Smooth muscle cell (in vitro differentiated cells): ENCODE data around the gene ADGRL1. TPM values are rescaled to one million over a fixed set of nuclear protein-coding genes. Genes with fewer than 3 reads are reported as not detected.

Experiments
- DNase-seq: peaks from one replicate; lab custom pipeline; 2025; ENCODE audit not compliant: unreplicated experiment; lab: John Stamatoyannopoulos, UW
- H2AFZ ChIP-seq: fragments of 200-600 bp; sonication (generic); 2 replicates; pipeline ENCODE4 v1.6.0; 2016; ENCODE audit warnings: antibody characterized with exemption, low read depth, mild to moderate bottlenecking
- H3F3A ChIP-seq: fragments of 200-600 bp; sonication (generic); 2 replicates; pipeline ENCODE4 v1.6.0; 2017; ENCODE audit warnings: antibody characterized with exemption, low read depth
- H3K27ac ChIP-seq: fragments of 200-600 bp; sonication (generic); 2 replicates; pipeline ENCODE4 v1.5.1; 2016; ENCODE audit warnings: low read depth, mild to moderate bottlenecking
- H3K27me3 ChIP-seq: fragments of 200-600 bp; sonication (generic); 2 replicates; pipeline ENCODE4 v1.6.1; 2016; ENCODE audit warnings: low read depth, mild to moderate bottlenecking
- H3K36me3 ChIP-seq: fragments of 200-600 bp; sonication (generic); 2 replicates; pipeline ENCODE4 v1.5.1; 2016; ENCODE audit warnings: low read depth
- H3K4me1 ChIP-seq: fragments of 200-600 bp; sonication (generic); 2 replicates; pipeline ENCODE4 v1.5.1; 2016; ENCODE audit warnings: low read depth
- H3K4me2 ChIP-seq: fragments of 200-600 bp; sonication (generic); 2 replicates; pipeline ENCODE4 v1.6.0; 2016; ENCODE audit warnings: mild to moderate bottlenecking
- H3K4me3 ChIP-seq: fragments of 200-600 bp; sonication (generic); 2 replicates; pipeline ENCODE4 v1.5.1; 2016; ENCODE audit warnings: mild to moderate bottlenecking
- H3K79me2 ChIP-seq: fragments of 200-600 bp; sonication (generic); 2 replicates; pipeline ENCODE4 v1.6.0; 2016; ENCODE audit warnings: low read depth, mild to moderate bottlenecking
- H3K9ac ChIP-seq: fragments of 200-600 bp; sonication (generic); 2 replicates; pipeline ENCODE4 v1.6.0; 2016; ENCODE audit warnings: low read depth
- H3K9me3 ChIP-seq: fragments of 200-600 bp; sonication (generic); replicated peaks from 2 replicates; pipeline ENCODE4 v1.5.1; 2016; ENCODE audit warnings: low read depth
- H4K20me1 ChIP-seq: fragments of 200-600 bp; sonication (generic); 2 replicates; pipeline ENCODE4 v1.6.0; 2016; ENCODE audit warnings: low read depth
- WGBS: methylation state at CpG from one replicate; pipeline ENCODE4 v1.1.7; 2016; ENCODE audit warnings: low lambda C conversion rate; 5-methylcytosine and 5-hydroxymethylcytosine counted together
- polyA plus RNA-seq: library from polyadenylated mRNA; unstranded; fragments of >200 nt; fragmentation: Nextera tagmentation; extraction: Ambion mirVana; gene quantifications from 2 replicates; pipeline ENCODE4 v1.2.1, GENCODE V29; 2016
- total RNA-seq: library from RNA; depleted of rRNA; stranded (reverse); fragments of >200 nt; gene quantifications from 2 replicates; pipeline ENCODE4 v1.2.3, GENCODE V29; 2014
- TF ChIP-seq, protein P1 (sequence below): fragments of 200-600 bp; sonication (generic); IDR thresholded peaks from 2 replicates; pipeline ENCODE4 v1.5.1; 2017; ENCODE audit warnings: borderline replicate concordance, mild to moderate bottlenecking, antibody characterized with exemption; ENCODE audit not compliant: insufficient read depth, poor library complexity, severe bottlenecking

ADGRL1 gene
- total and polyA plus RNA-seq, 2 experiments from 2014 or later = 11.3 to 12.7 TPM

GRCh38 chr19:14116525-14116917, 89.4 kb downstream of the ADGRL1 start:
- Histone ChIP-seq H3K9ac (peak overlapping the region; percentile 82), H2AFZ (no peak overlapping the region), H3K4me3 (peak overlapping the region; percentile 77), H3K79me2 (peaks cover 44% of the 10 kb centered on the region), H3K27me3 (no peaks in the 10 kb centered on the region), H3K4me1 (peaks cover 27% of the 10 kb centered on the region), H3K36me3 (no peaks in the 10 kb centered on the region), H3K4me2 (peak overlapping the region; percentile 94), H3K9me3 (no peaks in the 10 kb centered on the region), H4K20me1 (peaks cover 43% of the 10 kb centered on the region), H3K27ac (no peak overlapping the region), H3F3A (peaks cover 11% of the 10 kb centered on the region)
- WGBS = 35% methylated on average over 6 of the region's 6 CpGs
- TF ChIP-seq, protein P1, sequence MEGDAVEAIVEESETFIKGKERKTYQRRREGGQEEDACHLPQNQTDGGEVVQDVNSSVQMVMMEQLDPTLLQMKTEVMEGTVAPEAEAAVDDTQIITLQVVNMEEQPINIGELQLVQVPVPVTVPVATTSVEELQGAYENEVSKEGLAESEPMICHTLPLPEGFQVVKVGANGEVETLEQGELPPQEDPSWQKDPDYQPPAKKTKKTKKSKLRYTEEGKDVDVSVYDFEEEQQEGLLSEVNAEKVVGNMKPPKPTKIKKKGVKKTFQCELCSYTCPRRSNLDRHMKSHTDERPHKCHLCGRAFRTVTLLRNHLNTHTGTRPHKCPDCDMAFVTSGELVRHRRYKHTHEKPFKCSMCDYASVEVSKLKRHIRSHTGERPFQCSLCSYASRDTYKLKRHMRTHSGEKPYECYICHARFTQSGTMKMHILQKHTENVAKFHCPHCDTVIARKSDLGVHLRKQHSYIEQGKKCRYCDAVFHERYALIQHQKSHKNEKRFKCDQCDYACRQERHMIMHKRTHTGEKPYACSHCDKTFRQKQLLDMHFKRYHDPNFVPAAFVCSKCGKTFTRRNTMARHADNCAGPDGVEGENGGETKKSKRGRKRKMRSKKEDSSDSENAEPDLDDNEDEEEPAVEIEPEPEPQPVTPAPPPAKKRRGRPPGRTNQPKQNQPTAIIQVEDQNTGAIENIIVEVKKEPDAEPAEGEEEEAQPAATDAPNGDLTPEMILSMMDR = no peak
- DNase-seq = no peak

DNA sequence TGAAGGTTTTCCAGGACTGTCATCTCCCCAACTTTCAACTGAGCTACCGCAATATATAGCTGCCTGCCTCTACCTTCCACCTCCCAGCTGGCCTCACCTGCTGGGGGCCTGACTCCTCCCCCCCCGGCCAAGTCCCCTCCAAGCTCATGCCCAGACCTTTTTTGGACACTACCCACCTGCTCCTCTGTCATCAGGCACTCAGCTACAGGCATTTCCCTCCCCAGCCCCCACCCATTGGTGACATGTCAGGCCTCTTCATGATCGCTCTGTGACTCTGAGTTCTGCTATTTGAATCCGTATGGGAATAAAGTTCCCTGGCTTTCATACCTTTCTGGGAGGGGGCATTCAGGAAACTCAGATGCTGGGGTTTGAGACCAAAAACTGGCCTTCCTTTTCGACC, 90.2 kb downstream of the ADGRL1 start:
- Histone ChIP-seq H3K4me1 (peaks cover 27% of the 10 kb centered on the region), H4K20me1 (peaks cover 45% of the 10 kb centered on the region), H3K9ac (no peak overlapping the region), H3K79me2 (peaks cover 44% of the 10 kb centered on the region), H3K27me3 (no peaks in the 10 kb centered on the region), H2AFZ (no peak overlapping the region), H3K27ac (no peak overlapping the region), H3F3A (peaks cover 11% of the 10 kb centered on the region), H3K4me3 (no peak overlapping the region), H3K36me3 (no peaks in the 10 kb centered on the region), H3K9me3 (no peaks in the 10 kb centered on the region), H3K4me2 (peak overlapping the region; percentile 94)
- no peak for DNase-seq
- WGBS = 95% methylated on average over 5 of the region's 5 CpGs
- TF ChIP-seq, protein P1 = no peak

- Histone ChIP-seq H3K27ac (no peak overlapping the region), H3K79me2 (peaks cover 44% of the 10 kb centered on the region), H3K4me3 (no peak overlapping the region), H3K4me2 (no peak overlapping the region), H4K20me1 (peaks cover 53% of the 10 kb centered on the region), H3K9me3 (no peaks in the 10 kb centered on the region), H3K4me1 (peaks cover 27% of the 10 kb centered on the region), H2AFZ (no peak overlapping the region), H3K9ac (no peak overlapping the region), H3K27me3 (no peaks in the 10 kb centered on the region), H3K36me3 (no peaks in the 10 kb centered on the region), H3F3A (peaks cover 11% of the 10 kb centered on the region)
- DNase-seq = no peak
- TF ChIP-seq, protein P1 = peak; percentile 44
- 70% methylated on average over 9 of the region's 9 CpGs for WGBS
These were observed 91.1 kb downstream of the ADGRL1 start for GRCh38 chr19:14114854-14115253.

DNA sequence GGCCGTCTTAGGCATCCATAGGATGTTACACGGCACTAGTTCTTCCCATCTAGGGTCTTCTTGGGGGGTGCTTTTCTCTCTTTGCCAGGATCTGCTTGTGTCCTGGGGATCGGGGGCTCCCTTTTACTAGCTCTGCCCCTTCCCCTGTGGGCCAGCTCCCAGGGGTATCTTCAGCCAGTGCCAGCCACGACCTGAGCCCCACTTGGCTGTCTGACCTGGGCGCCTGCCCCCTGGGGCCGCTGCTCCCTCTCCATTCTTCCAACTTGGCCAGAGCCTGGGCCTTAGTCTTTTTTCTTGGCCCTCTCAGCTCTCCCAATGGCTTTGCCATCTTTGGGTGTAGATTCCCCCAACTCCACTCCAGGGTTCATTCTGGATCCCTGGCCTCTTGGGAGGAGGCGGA, 91.5 kb downstream of the ADGRL1 start:
- DNase-seq = no peak
- no peak overlapping the region for H3K27ac ChIP-seq
- no peaks in the 10 kb centered on the region for H3K27me3 ChIP-seq
- TF ChIP-seq, protein P1 = no peak
- no peak overlapping the region for H3K4me2 ChIP-seq
- H3K4me3 ChIP-seq = no peak overlapping the region
- no peaks in the 10 kb centered on the region for H3K9me3 ChIP-seq
- no peaks in the 10 kb centered on the region for H3K36me3 ChIP-seq
- WGBS = 91% methylated on average over 7 of the region's 7 CpGs
- peaks cover 53% of the 10 kb centered on the region for H4K20me1 ChIP-seq
- H3K79me2 ChIP-seq = peaks cover 46% of the 10 kb centered on the region
- H3K4me1 ChIP-seq = peaks cover 27% of the 10 kb centered on the region
- H3K9ac ChIP-seq = no peak overlapping the region
- no peak overlapping the region for H2AFZ ChIP-seq
- H3F3A ChIP-seq = peaks cover 11% of the 10 kb centered on the region
